Measurements from ENCODE around the gene ARHGAP20. TPM values are rescaled to one million over a fixed set of nuclear protein-coding genes. Genes with fewer than 3 reads are reported as not detected.

ARHGAP20 gene
- total and polyA plus RNA-seq, 8 donors = 4.4 to 47.8 (median 41.8) TPM

GRCh38 chr11:110712659-110713448, 617 bp upstream of the ARHGAP20 start:
- peaks cover 2 to 26% of the 10 kb centered on the region in 2 donors for H3K4me1 ChIP-seq
- H3K27me3 ChIP-seq = peaks cover 0 to 59% of the 10 kb centered on the region in 2 donors
- ATAC-seq (peak; percentile 60), DNase-seq (peak in 3 of 4 donors; percentile 40 to 71 (median 60))
- peak overlapping the region; percentile 47 to 60 for H3K4me3 ChIP-seq
- no peak for TF ChIP-seq CTCF (IDR thresholded peaks at IDR 0.05)
- H3K27ac ChIP-seq = peak overlapping the region; percentile 76 to 78
- no peaks in the 10 kb centered on the region for H3K9me3 ChIP-seq
- intact Hi-C loops (cut with DNase I) = loop anchor here in 1 of 2 donors (10.0 kb wide), 1 partner anchor 522 kb away; no protein-coding TSS in a partner anchor
- H3K36me3 ChIP-seq = no peaks in the 10 kb centered on the region

GRCh38 chr11:110711448-110711775, 825 bp downstream of the ARHGAP20 start:
- intact Hi-C loops (cut with DNase I) = loop anchor here in 1 of 2 donors (10.0 kb wide), 1 partner anchor 523 kb away; no protein-coding TSS in a partner anchor
- peak overlapping the region; percentile 47 to 60 for H3K4me3 ChIP-seq
- DNase-seq (no peak), ATAC-seq (no peak)
- H3K9me3 ChIP-seq = no peaks in the 10 kb centered on the region
- H3K27me3 ChIP-seq = peaks cover 0 to 59% of the 10 kb centered on the region in 2 donors
- H3K27ac ChIP-seq = peak overlapping the region; percentile 76 to 78
- H3K4me1 ChIP-seq = peaks cover 2 to 26% of the 10 kb centered on the region in 2 donors
- no peak for TF ChIP-seq CTCF (IDR thresholded peaks at IDR 0.05)
- H3K36me3 ChIP-seq = no peaks in the 10 kb centered on the region

GRCh38 chr11:110710628-110711381, 1.4 kb downstream of the ARHGAP20 start:
- peak overlapping the region in 1 of 2 donors; percentile 76 for H3K27ac ChIP-seq
- peaks cover 0 to 59% of the 10 kb centered on the region in 2 donors for H3K27me3 ChIP-seq
- ATAC-seq (peak; percentile 9), DNase-seq (peak in 3 of 4 donors; percentile 45 to 76 (median 57))
- H3K36me3 ChIP-seq = no peaks in the 10 kb centered on the region
- intact Hi-C loops (cut with DNase I) = loop anchor here in 1 of 2 donors (10.0 kb wide), 1 partner anchor 524 kb away; no protein-coding TSS in a partner anchor
- no peaks in the 10 kb centered on the region for H3K9me3 ChIP-seq
- peaks cover 2 to 26% of the 10 kb centered on the region in 2 donors for H3K4me1 ChIP-seq
- TF ChIP-seq CTCF (IDR thresholded peaks at IDR 0.05) = no peak
- H3K4me3 ChIP-seq = peak overlapping the region; percentile 47 to 60

- intact Hi-C loops (cut with DNase I) = no loop called here
- H3K9me3 ChIP-seq = no peaks in the 10 kb centered on the region
- H3K27ac ChIP-seq = no peak overlapping the region
- ATAC-seq (no peak), DNase-seq (no peak)
- H3K27me3 ChIP-seq = peaks cover 0 to 3% of the 10 kb centered on the region in 2 donors
- no peaks in the 10 kb centered on the region for H3K36me3 ChIP-seq
- no peak for TF ChIP-seq CTCF (IDR thresholded peaks at IDR 0.05)
- H3K4me3 ChIP-seq = no peak overlapping the region
- H3K4me1 ChIP-seq = no peaks in the 10 kb centered on the region
Measured at GRCh38 chr11:110704210-110704864, 7.9 kb downstream of the ARHGAP20 start.

All from left lung (tissue), 10 donors.